Measurements from ENCODE around the gene NRBF2. TPM values are rescaled to one million over a fixed set of nuclear protein-coding genes. Genes with fewer than 3 reads are reported as not detected.

The NRBF2 gene
- total and polyA plus RNA-seq, 9 of the 15 experiments (the other 6 are each of a cell fraction or from before 2014, with no cell fraction given) = 20.8 to 52.1 (median 30.5) TPM

DNA sequence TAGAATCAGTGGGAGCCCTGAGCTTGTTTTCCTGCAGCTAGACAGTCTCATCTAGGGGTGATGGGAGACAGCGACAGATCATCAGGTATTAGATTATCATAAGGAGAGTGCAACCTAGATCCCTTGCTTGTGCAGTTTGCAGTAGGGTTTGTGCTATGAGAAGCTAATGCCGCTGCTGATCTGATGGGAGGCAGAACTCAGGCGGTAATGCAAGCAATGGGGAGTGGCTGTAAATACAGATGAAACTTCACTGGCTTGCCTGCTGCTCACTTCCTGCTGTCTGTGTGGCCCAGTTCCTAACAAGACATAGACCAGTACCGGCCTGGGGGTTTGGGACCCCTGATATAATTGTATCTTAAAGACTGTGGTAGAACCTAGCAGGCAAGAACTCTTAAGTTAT is 17.6 kb downstream of the NRBF2 start:
- BruUV-seq (replicated peaks) = no TSS peak
- Histone ChIP-seq H3K27me3 (ENCODE audit: control insufficient read depth in 2 of 2, insufficient read depth in 2 of 2, low read length in 2 of 2) (no peaks in the 10 kb centered on the region), H2AFZ (ENCODE audit: low read depth, low read length) (no peak overlapping the region), H3K4me1 (replicated peaks in 1 of 2; ENCODE audit: control insufficient read depth in 2 of 2, insufficient read depth in 2 of 2, low read length in 2 of 2) (no peaks in the 10 kb centered on the region), H3K27ac (ENCODE audit: extremely low read depth, low read depth, low read length) (no peak overlapping the region), H3K9me3 (replicated peaks; ENCODE audit: control insufficient read depth, insufficient read depth, low read depth, low read length) (no peaks in the 10 kb centered on the region), H3K36me3 (ENCODE audit: control insufficient read depth, insufficient read depth, low read length) (peaks cover 58% of the 10 kb centered on the region), H4K20me1 (replicated peaks; ENCODE audit: control insufficient read depth, insufficient read depth, low read length) (peaks cover 6% of the 10 kb centered on the region; the same call in 1 of the 2 replicates), H3K9me1 (ENCODE audit: control insufficient read depth, insufficient read depth, low read length) (no peaks in the 10 kb centered on the region), H3K9ac (ENCODE audit: insufficient read depth in 1 of 2, low read depth in 2 of 2, low read length in 2 of 2) (no peak overlapping the region), H3K4me2 (ENCODE audit: insufficient read depth, low read length) (no peak overlapping the region), H3K4me3 (no peak overlapping the region), H3K79me2 (ENCODE audit: control insufficient read depth, insufficient read depth, low read length) (peaks cover 36% of the 10 kb centered on the region)
- no peak for FAIRE-seq
- ChIA-PET CTCF (ENCODE audit: low intra/inter-chr PET ratio) (no interaction called here), POLR2A (interaction anchor here (1.2 kb wide), 1 partner anchor 16 kb away, joined by 4 read pairs; no protein-coding TSS in a partner anchor)
- in situ Hi-C loops (cut with MboI) = loop anchor here (10.0 kb wide), 1 partner anchor 536 kb away; no protein-coding TSS in a partner anchor
- intact Hi-C loops (cut with micrococcal nuclease) = loop anchor here (10.0 kb wide), 1 partner anchor 416 kb away; no protein-coding TSS in a partner anchor
- DNase-seq (ENCODE audit: extremely low read depth in 1 of 4, low spot score in 3 of 4) = no peak
- no peak for ATAC-seq
- TF ChIP-seq PHB2 (IDR thresholded peaks at IDR 0.05; ENCODE audit: low read depth) (no peak), HDAC8 (tag; IDR thresholded peaks at IDR 0.05) (no peak), KLF10 (CRISPR knock-in tag; IDR thresholded peaks at IDR 0.05) (no peak), SMAD3 (CRISPR knock-in tag; conservative IDR thresholded peaks at IDR 0.05) (no peak), ZNF174 (CRISPR knock-in tag; IDR thresholded peaks at IDR 0.05) (no peak), ZNF41 (CRISPR knock-in tag; conservative IDR thresholded peaks at IDR 0.05) (no peak), ZNF707 (CRISPR knock-in tag; conservative IDR thresholded peaks at IDR 0.05) (no peak), ZNF431 (CRISPR knock-in tag; IDR thresholded peaks at IDR 0.05) (no peak), ARNT (IDR thresholded peaks at IDR 0.05) (no peak), HDGF (IDR thresholded peaks at IDR 0.05) (no peak), ARID1B (IDR thresholded peaks at IDR 0.05) (no peak), BCLAF1 (IDR thresholded peaks at IDR 0.05; ENCODE audit: borderline replicate concordance in 1 of 2, control insufficient read depth in 1 of 2, low read depth in 2 of 2, low read length in 1 of 2) (no peak), ZC3H4 (CRISPR knock-in tag; IDR thresholded peaks at IDR 0.05; ENCODE audit: borderline replicate concordance) (no peak), TFAM (CRISPR knock-in tag; conservative IDR thresholded peaks at IDR 0.05) (no peak)
- TF ChIP-seq, protein P1, sequence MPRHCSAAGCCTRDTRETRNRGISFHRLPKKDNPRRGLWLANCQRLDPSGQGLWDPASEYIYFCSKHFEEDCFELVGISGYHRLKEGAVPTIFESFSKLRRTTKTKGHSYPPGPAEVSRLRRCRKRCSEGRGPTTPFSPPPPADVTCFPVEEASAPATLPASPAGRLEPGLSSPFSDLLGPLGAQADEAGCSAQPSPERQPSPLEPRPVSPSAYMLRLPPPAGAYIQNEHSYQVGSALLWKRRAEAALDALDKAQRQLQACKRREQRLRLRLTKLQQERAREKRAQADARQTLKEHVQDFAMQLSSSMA (CRISPR knock-in tag; IDR thresholded peaks at IDR 0.05) = no peak
- 93% methylated on average over 4 of the region's 4 CpGs for WGBS (ENCODE audit: insufficient coverage, low coverage, missing lambda C conversion rate)
